Ascending aorta (tissue), 2 donors: Measurements from ENCODE around the gene MAEA. TPM values are rescaled to one million over a fixed set of nuclear protein-coding genes. Genes with fewer than 3 reads are reported as not detected.

ENCODE experiments used
- DNase-seq, 2 donors: peaks; one replicate each; pipeline ENCODE4 v3.0.0-alpha.2; 2019; ENCODE audit warnings: low spot score in 2 of 2
- H3K27ac ChIP-seq, 2 donors: fragments of 200-600 bp; sonication (generic); one replicate each; pipeline ENCODE4 v1.5.1; 2016 to 2017; ENCODE audit warnings: mild to moderate bottlenecking in 1 of 2
- H3K27me3 ChIP-seq: fragments of 200-600 bp; sonication (generic); one replicate; pipeline ENCODE4 v1.5.1; 2017
- H3K36me3 ChIP-seq, 2 donors: fragments of 200-600 bp; sonication (generic); one replicate each; pipeline ENCODE4 v1.5.1; 2016
- H3K4me1 ChIP-seq, 2 donors: fragments of 200-600 bp; sonication (generic); one replicate each; pipeline ENCODE4 v1.5.1; 2016 to 2017; ENCODE audit warnings: mild to moderate bottlenecking in 1 of 2
- H3K4me3 ChIP-seq, 2 donors: fragments of 200-600 bp; sonication (generic); one replicate each; pipeline ENCODE4 v1.5.1; 2016 to 2017; ENCODE audit warnings: mild to moderate bottlenecking in 1 of 2
- H3K9me3 ChIP-seq, 2 donors: fragments of 200-600 bp; sonication (generic); one replicate each; pipeline ENCODE4 v1.5.1; 2016
- intact Hi-C: fragments of 100-400 bp; cut with DNase I; formaldehyde crosslinking; loops from one replicate; pipeline ENCODE4 v1.15.1; 2023
- total RNA-seq: library from RNA; depleted of rRNA; stranded (reverse); fragments of >200 nt; gene quantifications from one replicate; pipeline ENCODE4 v1.1.0, GENCODE V29; 2016
- TF ChIP-seq, protein P1 (sequence below), 3 experiments: fragments of 200-600 bp in 2 of 3; fragments of 450-650 bp in 1 of 3; sonication (generic) in 2 of 3; IDR thresholded peaks; one replicate each; pipeline ENCODE4 v1.5.1; 2016 to 2019; ENCODE audit warnings: antibody characterized with exemption in 3 of 3, mild to moderate bottlenecking in 1 of 3, moderate library complexity in 1 of 3

MAEA gene
- total RNA-seq, 1 donor from 2014 or later = 56.3 TPM

DNA sequence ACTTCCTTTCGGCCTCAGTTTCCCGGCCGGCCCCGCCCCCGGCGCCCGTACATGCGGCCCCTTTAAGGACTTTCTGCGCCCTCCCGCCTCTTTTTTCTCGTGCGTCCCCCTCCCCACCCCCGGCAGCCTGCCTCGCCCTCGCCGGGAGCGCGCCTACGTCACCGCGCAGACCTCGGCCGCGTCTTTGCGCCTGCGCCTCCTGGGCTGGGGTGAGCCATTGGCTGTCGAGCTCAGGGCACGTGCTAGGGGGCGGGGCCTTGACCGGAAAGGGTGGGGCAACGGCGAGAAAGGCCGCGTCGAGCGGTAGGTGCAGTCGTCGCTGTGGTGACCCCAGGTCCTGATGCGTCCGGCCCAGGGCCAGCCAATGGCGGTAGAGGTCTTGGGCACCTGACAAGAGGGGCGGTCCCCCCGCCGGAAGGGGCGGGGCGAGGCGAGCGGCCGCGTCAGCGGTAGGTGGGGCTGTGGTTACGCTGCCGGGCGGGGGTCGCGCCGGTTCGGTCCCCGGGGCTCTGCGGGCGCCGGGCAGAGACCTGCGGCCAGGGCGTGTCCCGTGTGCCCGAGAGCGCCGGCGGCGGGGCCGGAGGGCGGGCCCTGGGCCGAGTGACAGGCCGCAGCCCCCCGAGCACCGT lies 57.2 kb downstream of the MAEA start, which contains the start of gene UVSSA:
TSS of gene UVSSA (plus strand) at position 428 of the 629 bp plus-strand sequence. CDS start 884 bp downstream, outside the sequence.
- intact Hi-C loops = loop anchor here (1.0 to 10.0 kb wide), 14 partner anchors 23 to 1498 kb away; partner anchors contain the start of genes ADD1, FAM53A, GAK and LETM1

DNA sequence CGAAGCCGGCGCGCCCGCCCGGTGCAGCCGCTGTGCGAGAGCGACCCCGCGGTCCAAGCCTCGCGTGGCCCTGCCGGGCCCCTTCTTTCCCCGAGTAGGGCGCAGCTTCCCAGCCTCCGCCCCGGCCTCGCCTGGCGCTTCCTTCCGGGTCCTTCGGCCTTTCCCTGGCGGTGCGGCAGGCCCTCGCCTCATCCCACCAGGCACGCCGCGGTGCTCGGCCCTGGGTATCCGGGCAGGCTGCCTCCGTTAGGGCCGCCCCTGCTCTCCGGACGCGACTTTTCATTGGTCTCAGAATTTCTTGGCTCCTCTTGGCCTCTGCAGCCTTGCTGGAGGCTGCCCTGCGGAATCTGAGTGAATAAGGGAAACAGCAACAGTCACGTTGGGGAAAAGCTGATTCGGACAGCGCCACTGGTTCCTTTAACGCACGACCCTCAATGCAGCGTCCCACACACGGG lies 57.7 kb downstream of the MAEA start:
- H3K9me3 ChIP-seq = no peaks in the 10 kb centered on the region
- H3K4me1 ChIP-seq = peaks cover 9 to 19% of the 10 kb centered on the region in 2 donors
- H3K36me3 ChIP-seq = peaks cover under 1 to 3% of the 10 kb centered on the region in 2 donors
- H3K27ac ChIP-seq = peak overlapping the region; percentile 96 to 99
- TF ChIP-seq, protein P1, sequence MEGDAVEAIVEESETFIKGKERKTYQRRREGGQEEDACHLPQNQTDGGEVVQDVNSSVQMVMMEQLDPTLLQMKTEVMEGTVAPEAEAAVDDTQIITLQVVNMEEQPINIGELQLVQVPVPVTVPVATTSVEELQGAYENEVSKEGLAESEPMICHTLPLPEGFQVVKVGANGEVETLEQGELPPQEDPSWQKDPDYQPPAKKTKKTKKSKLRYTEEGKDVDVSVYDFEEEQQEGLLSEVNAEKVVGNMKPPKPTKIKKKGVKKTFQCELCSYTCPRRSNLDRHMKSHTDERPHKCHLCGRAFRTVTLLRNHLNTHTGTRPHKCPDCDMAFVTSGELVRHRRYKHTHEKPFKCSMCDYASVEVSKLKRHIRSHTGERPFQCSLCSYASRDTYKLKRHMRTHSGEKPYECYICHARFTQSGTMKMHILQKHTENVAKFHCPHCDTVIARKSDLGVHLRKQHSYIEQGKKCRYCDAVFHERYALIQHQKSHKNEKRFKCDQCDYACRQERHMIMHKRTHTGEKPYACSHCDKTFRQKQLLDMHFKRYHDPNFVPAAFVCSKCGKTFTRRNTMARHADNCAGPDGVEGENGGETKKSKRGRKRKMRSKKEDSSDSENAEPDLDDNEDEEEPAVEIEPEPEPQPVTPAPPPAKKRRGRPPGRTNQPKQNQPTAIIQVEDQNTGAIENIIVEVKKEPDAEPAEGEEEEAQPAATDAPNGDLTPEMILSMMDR (IDR thresholded peaks at IDR 0.05) = no peak
- intact Hi-C loops = loop anchor here (1.0 to 10.0 kb wide), 10 partner anchors 23 to 1497 kb away; partner anchors contain the start of genes ADD1, GAK, LETM1 and NELFA
- H3K4me3 ChIP-seq = peak overlapping the region; percentile 83 to 97
- DNase-seq = peak; percentile 31 to 92
- no peaks in the 10 kb centered on the region for H3K27me3 ChIP-seq

More for the DNA sequence above, 57.2 kb downstream of the MAEA start, which contains the start of gene UVSSA:
- TF ChIP-seq, protein P1 (IDR thresholded peaks at IDR 0.05) = no peak
- Histone ChIP-seq H3K4me1 (peaks cover 9 to 19% of the 10 kb centered on the region in 2 donors), H3K27ac (peak within 1 kb of the TSS; percentile 96 to 99), H3K4me3 (peak within 1 kb of the TSS; percentile 90 to 97), H3K36me3 (peaks cover 0 to 3% of the 10 kb centered on the region in 2 donors), H3K27me3 (no peaks in the 10 kb centered on the region), H3K9me3 (no peaks in the 10 kb centered on the region)
- peak; percentile 100 for DNase-seq

DNA sequence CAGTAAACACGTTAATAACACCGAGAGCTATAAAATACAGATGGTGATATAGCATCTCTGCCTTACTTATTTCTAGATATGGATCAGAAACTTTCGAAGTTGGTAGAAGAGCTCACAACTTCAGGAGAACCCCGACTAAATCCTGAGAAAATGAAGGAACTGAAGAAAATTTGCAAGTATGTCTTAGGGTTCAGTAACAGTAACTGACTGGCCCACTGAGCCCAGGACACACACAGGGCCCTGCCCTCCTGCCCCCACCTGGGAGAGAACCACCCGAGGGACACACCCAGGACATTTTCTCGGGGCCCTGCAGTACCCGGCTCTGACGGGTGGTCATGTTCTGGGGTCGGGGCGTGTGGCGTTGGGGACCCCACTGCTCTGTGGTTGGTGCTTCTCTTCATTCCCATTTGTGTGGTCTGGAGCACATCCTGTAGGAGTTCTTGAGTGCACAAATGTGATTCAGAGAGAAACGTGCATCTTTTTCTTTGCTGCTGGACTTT lies 58.4 kb downstream of the MAEA start:
- no peaks in the 10 kb centered on the region for H3K9me3 ChIP-seq

DNA sequence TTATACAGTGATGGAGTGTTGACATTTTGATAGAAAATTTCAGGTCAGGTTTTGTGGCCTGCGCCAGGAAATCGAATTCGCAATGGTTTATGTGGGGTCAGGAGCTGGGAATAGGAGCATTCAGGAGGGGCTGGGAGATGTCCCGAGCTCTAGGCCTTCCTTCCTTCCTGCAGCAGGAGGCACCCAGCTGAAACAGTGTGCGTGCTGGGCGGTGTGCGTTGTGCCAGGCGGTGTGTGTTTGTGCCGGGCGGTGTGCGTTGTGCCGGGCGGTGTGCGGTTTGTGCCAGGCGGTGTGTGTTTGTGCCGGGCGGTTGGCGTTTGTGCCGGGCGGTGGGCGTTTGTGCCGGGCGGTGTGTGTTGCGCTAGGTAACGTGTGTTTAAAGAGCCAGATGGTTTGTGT lies 59.1 kb downstream of the MAEA start:
- intact Hi-C loops = loop anchor here (5.0 to 10.0 kb wide), 6 partner anchors 304 to 1496 kb away; partner anchors contain the start of genes ADD1, GAK, NELFA and NSD2
- Histone ChIP-seq H3K4me3 (no peak overlapping the region), H3K27ac (peak overlapping the region; percentile 96 to 99)

More for the DNA sequence above, 58.4 kb downstream of the MAEA start:
- DNase-seq = no peak
- intact Hi-C loops = loop anchor here (5.0 to 10.0 kb wide), 6 partner anchors 303 to 1497 kb away; partner anchors contain the start of genes ADD1, GAK, NELFA and NSD2
- Histone ChIP-seq H3K27me3 (no peaks in the 10 kb centered on the region), H3K4me3 (peak overlapping the region; percentile 83 to 97), H3K4me1 (peaks cover 9 to 19% of the 10 kb centered on the region in 2 donors), H3K27ac (peak overlapping the region; percentile 96 to 99), H3K36me3 (peaks cover 4 to 7% of the 10 kb centered on the region in 2 donors)
- TF ChIP-seq, protein P1 (IDR thresholded peaks at IDR 0.05) = no peak

More for the DNA sequence above, 59.1 kb downstream of the MAEA start:
- Histone ChIP-seq H3K36me3 (peaks cover 9 to 14% of the 10 kb centered on the region in 2 donors), H3K4me1 (peaks cover 9 to 19% of the 10 kb centered on the region in 2 donors), H3K9me3 (no peaks in the 10 kb centered on the region), H3K27me3 (no peaks in the 10 kb centered on the region)
- DNase-seq = no peak
- TF ChIP-seq, protein P1 (IDR thresholded peaks at IDR 0.05) = no peak
